HepG2 (cell line): Measurements from ENCODE around the gene GPRC5D. TPM values are rescaled to one million over a fixed set of nuclear protein-coding genes. Genes with fewer than 3 reads are reported as not detected.

Source experiments
- ARNTL ChIP-seq: sonication (generic); formaldehyde crosslinking; IDR thresholded peaks from 2 replicates; pipeline ENCODE4 v1.4.0; 2020; ENCODE audit warnings: mild to moderate bottlenecking, missing genetic modification reagents
- CREM ChIP-seq, 2 experiments: sonication (generic) in 1 of 2; formaldehyde crosslinking in 1 of 2; IDR thresholded peaks; 2 replicates each; pipeline versions ENCODE4 v1.4.0 to v1.6.1; 2016 to 2020; ENCODE audit warnings: antibody characterized with exemption in 1 of 2, mild to moderate bottlenecking in 1 of 2, missing genetic modification reagents in 1 of 2
- MBNL3 ChIP-seq: fragments of 250-450 bp; sonication (Bioruptor Pico); conservative IDR thresholded peaks from 2 replicates; pipeline ENCODE4 v1.8.0; 2022; ENCODE audit warnings: mild to moderate bottlenecking, inconsistent platforms
- MXD4 ChIP-seq: IDR thresholded peaks from 2 replicates; pipeline ENCODE4 v1.6.1; 2016; ENCODE audit warnings: mild to moderate bottlenecking, missing biosample characterization, missing genetic modification reagents
- ZNF101 ChIP-seq: sonication (generic); formaldehyde crosslinking; IDR thresholded peaks from 2 replicates; pipeline ENCODE4 v1.4.0; 2020; ENCODE audit warnings: mild to moderate bottlenecking, low read depth, missing genetic modification reagents, borderline replicate concordance
- ZNF382 ChIP-seq: sonication (generic); formaldehyde crosslinking; IDR thresholded peaks from 2 replicates; pipeline ENCODE4 v1.5.0; 2020; ENCODE audit warnings: missing genetic modification reagents, mild to moderate bottlenecking, borderline replicate concordance
- ZNF431 ChIP-seq: sonication (generic); formaldehyde crosslinking; IDR thresholded peaks from 2 replicates; pipeline ENCODE4 v1.9.0; 2022; ENCODE audit warnings: missing genetic modification reagents, low read depth, mild to moderate bottlenecking, borderline replicate concordance
- ZNF460 ChIP-seq: sonication (generic); formaldehyde crosslinking; IDR thresholded peaks from 2 replicates; pipeline ENCODE4 v1.5.1; 2020; ENCODE audit warnings: missing genetic modification reagents, mild to moderate bottlenecking, borderline replicate concordance
- ZNF891 ChIP-seq: sonication (generic); formaldehyde crosslinking; IDR thresholded peaks from 2 replicates; pipeline ENCODE4 v1.5.0; 2020; ENCODE audit warnings: mild to moderate bottlenecking, missing genetic modification reagents
- polyA plus RNA-seq, 8 experiments: library from polyadenylated mRNA; depleted of rRNA in 3 of 8; stranded (reverse) in 7 of 8; unstranded in 1 of 8; fragments of >200 nt; fragmentation: Illumina TruSeq in 4 of 8; extraction: Trizol in 4 of 8; gene quantifications; 2 replicates each; pipeline versions ENCODE4 v1.2.1 to v1.2.3, GENCODE V29; 2011 to 2016; ENCODE audit warnings: low read depth in 4 of 8, missing spikeins in 1 of 8, mixed read lengths in 1 of 8; ENCODE audit not compliant: insufficient read depth in 1 of 8
- total RNA-seq, 5 experiments: library from RNA; depleted of rRNA; stranded (reverse); fragments of >200 nt; fragmentation: Illumina TruSeq; extraction: Trizol; gene quantifications; 2 replicates each; pipeline ENCODE4 v1.2.3, GENCODE V29; 2016; ENCODE audit warnings: low read depth in 1 of 5
- TF ChIP-seq, protein P1 (sequence below): sonication (generic); formaldehyde crosslinking; IDR thresholded peaks from 2 replicates; pipeline ENCODE4 v1.4.0; 2020; ENCODE audit warnings: missing genetic modification reagents, borderline replicate concordance
- TF ChIP-seq, protein P2 (sequence below): sonication (generic); formaldehyde crosslinking; IDR thresholded peaks from 2 replicates; pipeline ENCODE4 v1.8.0; 2023; ENCODE audit warnings: mild to moderate bottlenecking, missing genetic modification reagents
- TF ChIP-seq, protein P3 (sequence below): sonication (generic); formaldehyde crosslinking; IDR thresholded peaks from 2 replicates; pipeline ENCODE4 v1.4.0; 2020; ENCODE audit warnings: missing genetic modification reagents
- TF ChIP-seq, protein P4 (sequence below): IDR thresholded peaks from 2 replicates; pipeline ENCODE4 v1.6.1; 2012; ENCODE audit warnings: inconsistent platforms
- TF ChIP-seq, protein P5 (sequence below): sonication (generic); formaldehyde crosslinking; IDR thresholded peaks from 2 replicates; pipeline ENCODE4 v1.4.0; 2020; ENCODE audit warnings: mild to moderate bottlenecking, missing genetic modification reagents, borderline replicate concordance
- TF ChIP-seq, protein P6 (sequence below): sonication (generic); formaldehyde crosslinking; IDR thresholded peaks from 2 replicates; pipeline ENCODE4 v1.5.0; 2020; ENCODE audit warnings: mild to moderate bottlenecking, missing genetic modification reagents

The GPRC5D gene
- total and polyA plus RNA-seq, 2 of the 13 experiments (the other 11 are each of a cell fraction or from before 2014, with no cell fraction given): not detected

DNA sequence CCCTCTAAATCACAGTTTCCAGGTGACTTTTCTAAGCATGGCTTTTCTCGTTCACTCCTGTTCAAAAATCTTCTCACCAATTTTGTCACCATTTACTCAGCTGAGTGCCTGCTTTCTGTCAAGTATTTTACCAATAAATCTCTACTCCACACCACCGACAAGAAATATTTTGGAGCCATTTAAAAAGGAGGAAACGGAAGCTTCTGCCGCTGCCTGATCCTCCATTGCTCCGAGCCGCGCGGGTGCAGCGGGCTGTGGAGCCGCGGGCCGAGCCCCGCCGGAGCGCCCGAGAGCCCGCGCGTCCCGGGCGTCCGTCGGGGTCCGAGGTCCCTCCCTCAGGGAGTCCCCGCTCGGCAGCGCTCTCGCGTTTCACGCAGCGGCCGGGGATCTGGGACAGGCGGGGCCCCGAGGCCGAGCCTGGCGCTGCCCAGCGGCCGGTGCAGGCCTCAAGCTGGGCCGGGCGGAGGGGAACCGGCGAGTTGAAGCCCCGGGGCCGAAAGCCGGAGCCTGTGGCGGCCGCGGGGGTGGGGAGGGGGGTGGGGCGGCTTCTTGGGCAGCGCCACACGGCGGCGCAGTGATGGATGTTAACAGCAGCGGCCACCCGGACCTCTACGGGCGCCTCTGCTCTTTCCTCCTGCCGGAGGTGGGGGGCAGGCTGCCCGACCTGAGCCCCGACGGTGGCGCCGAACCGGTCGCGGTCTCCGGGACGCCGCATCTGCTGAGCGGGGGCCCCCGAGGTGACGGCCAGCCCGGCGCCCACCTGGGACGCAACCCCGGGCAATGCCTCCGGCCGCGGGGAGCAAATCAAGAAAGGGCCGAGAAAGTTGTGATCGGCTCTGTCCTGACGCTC is 49.2 kb upstream of the GPRC5D start (continued):
- TF ChIP-seq, protein P1, sequence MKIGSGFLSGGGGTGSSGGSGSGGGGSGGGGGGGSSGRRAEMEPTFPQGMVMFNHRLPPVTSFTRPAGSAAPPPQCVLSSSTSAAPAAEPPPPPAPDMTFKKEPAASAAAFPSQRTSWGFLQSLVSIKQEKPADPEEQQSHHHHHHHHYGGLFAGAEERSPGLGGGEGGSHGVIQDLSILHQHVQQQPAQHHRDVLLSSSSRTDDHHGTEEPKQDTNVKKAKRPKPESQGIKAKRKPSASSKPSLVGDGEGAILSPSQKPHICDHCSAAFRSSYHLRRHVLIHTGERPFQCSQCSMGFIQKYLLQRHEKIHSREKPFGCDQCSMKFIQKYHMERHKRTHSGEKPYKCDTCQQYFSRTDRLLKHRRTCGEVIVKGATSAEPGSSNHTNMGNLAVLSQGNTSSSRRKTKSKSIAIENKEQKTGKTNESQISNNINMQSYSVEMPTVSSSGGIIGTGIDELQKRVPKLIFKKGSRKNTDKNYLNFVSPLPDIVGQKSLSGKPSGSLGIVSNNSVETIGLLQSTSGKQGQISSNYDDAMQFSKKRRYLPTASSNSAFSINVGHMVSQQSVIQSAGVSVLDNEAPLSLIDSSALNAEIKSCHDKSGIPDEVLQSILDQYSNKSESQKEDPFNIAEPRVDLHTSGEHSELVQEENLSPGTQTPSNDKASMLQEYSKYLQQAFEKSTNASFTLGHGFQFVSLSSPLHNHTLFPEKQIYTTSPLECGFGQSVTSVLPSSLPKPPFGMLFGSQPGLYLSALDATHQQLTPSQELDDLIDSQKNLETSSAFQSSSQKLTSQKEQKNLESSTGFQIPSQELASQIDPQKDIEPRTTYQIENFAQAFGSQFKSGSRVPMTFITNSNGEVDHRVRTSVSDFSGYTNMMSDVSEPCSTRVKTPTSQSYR (CRISPR knock-in tag): peak; percentile 55; the same call in 1 of the 2 replicates
- TF ChIP-seq, protein P2, sequence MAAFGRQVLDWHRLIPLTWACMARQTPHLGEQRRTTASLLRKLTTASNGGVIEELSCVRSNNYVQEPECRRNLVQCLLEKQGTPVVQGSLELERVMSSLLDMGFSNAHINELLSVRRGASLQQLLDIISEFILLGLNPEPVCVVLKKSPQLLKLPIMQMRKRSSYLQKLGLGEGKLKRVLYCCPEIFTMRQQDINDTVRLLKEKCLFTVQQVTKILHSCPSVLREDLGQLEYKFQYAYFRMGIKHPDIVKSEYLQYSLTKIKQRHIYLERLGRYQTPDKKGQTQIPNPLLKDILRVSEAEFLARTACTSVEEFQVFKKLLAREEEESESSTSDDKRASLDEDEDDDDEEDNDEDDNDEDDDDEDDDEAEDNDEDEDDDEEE: no peak
- TF ChIP-seq ZNF431 (CRISPR knock-in tag): no peak
- TF ChIP-seq MBNL3 (CRISPR knock-in tag): no peak
- TF ChIP-seq, protein P3, sequence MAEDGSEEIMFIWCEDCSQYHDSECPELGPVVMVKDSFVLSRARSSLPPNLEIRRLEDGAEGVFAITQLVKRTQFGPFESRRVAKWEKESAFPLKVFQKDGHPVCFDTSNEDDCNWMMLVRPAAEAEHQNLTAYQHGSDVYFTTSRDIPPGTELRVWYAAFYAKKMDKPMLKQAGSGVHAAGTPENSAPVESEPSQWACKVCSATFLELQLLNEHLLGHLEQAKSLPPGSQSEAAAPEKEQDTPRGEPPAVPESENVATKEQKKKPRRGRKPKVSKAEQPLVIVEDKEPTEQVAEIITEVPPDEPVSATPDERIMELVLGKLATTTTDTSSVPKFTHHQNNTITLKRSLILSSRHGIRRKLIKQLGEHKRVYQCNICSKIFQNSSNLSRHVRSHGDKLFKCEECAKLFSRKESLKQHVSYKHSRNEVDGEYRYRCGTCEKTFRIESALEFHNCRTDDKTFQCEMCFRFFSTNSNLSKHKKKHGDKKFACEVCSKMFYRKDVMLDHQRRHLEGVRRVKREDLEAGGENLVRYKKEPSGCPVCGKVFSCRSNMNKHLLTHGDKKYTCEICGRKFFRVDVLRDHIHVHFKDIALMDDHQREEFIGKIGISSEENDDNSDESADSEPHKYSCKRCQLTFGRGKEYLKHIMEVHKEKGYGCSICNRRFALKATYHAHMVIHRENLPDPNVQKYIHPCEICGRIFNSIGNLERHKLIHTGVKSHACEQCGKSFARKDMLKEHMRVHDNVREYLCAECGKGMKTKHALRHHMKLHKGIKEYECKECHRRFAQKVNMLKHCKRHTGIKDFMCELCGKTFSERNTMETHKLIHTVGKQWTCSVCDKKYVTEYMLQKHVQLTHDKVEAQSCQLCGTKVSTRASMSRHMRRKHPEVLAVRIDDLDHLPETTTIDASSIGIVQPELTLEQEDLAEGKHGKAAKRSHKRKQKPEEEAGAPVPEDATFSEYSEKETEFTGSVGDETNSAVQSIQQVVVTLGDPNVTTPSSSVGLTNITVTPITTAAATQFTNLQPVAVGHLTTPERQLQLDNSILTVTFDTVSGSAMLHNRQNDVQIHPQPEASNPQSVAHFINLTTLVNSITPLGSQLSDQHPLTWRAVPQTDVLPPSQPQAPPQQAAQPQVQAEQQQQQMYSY (CRISPR knock-in tag): no peak
- no peak for TF ChIP-seq ZNF382 (CRISPR knock-in tag)
- no peak for TF ChIP-seq ZNF460 (CRISPR knock-in tag)
- TF ChIP-seq, protein P4, sequence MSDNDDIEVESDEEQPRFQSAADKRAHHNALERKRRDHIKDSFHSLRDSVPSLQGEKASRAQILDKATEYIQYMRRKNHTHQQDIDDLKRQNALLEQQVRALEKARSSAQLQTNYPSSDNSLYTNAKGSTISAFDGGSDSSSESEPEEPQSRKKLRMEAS: no peak
- no peak for TF ChIP-seq ARNTL (CRISPR knock-in tag)
- 0 out of 2 replicates have a peak, but pooled peaks have one; percentile 36 for TF ChIP-seq ZNF891
- TF ChIP-seq CREM (IDR thresholded peaks at IDR 0.05): no peak
- no peak for TF ChIP-seq CREM (CRISPR knock-in tag; IDR thresholded peaks at IDR 0.05)
- TF ChIP-seq, protein P5, sequence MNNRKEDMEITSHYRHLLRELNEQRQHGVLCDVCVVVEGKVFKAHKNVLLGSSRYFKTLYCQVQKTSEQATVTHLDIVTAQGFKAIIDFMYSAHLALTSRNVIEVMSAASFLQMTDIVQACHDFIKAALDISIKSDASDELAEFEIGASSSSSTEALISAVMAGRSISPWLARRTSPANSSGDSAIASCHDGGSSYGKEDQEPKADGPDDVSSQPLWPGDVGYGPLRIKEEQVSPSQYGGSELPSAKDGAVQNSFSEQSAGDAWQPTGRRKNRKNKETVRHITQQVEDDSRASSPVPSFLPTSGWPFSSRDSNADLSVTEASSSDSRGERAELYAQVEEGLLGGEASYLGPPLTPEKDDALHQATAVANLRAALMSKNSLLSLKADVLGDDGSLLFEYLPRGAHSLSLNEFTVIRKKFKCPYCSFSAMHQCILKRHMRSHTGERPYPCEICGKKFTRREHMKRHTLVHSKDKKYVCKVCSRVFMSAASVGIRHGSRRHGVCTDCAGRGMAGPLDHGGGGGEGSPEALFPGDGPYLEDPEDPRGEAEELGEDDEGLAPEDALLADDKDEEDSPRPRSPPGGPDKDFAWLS (CRISPR knock-in tag): no peak
- TF ChIP-seq, protein P6, sequence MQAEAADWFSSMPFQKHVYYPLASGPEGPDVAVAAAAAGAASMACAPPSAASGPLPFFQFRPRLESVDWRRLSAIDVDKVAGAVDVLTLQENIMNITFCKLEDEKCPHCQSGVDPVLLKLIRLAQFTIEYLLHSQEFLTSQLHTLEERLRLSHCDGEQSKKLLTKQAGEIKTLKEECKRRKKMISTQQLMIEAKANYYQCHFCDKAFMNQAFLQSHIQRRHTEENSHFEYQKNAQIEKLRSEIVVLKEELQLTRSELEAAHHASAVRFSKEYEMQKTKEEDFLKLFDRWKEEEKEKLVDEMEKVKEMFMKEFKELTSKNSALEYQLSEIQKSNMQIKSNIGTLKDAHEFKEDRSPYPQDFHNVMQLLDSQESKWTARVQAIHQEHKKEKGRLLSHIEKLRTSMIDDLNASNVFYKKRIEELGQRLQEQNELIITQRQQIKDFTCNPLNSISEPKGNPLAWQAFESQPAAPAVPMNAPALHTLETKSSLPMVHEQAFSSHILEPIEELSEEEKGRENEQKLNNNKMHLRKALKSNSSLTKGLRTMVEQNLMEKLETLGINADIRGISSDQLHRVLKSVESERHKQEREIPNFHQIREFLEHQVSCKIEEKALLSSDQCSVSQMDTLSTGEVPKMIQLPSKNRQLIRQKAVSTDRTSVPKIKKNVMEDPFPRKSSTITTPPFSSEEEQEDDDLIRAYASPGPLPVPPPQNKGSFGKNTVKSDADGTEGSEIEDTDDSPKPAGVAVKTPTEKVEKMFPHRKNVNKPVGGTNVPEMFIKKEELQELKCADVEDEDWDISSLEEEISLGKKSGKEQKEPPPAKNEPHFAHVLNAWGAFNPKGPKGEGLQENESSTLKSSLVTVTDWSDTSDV (CRISPR knock-in tag): no peak
- no peak for TF ChIP-seq ZNF101 (CRISPR knock-in tag)
- TF ChIP-seq MXD4 (CRISPR knock-in tag): no peak
